DOHH2 (cell line): ENCODE measurements around the gene HSD11B1L.

Experiments used
- H3F3A ChIP-seq: fragments of 200-600 bp; sonication (generic), shearing (Covaris generic); 2 replicates; pipeline ENCODE4 v1.6.0; 2016; ENCODE audit warnings: antibody characterized with exemption, mild to moderate bottlenecking; ENCODE audit not compliant: control insufficient read depth, insufficient read depth
- H3K27ac ChIP-seq: fragments of 200-600 bp; sonication (generic); 2 replicates; pipeline ENCODE4 v1.5.1; 2014; ENCODE audit warnings: low read depth, mild to moderate bottlenecking, low read length, moderate library complexity
- H3K27me3 ChIP-seq: fragments of 200-600 bp; sonication (generic); 2 replicates; pipeline ENCODE4 v1.6.1; 2014; ENCODE audit warnings: mild to moderate bottlenecking, low read length, mixed read lengths; ENCODE audit not compliant: control insufficient read depth
- H3K36me3 ChIP-seq: fragments of 200-600 bp; sonication (generic); 2 replicates; pipeline ENCODE4 v1.6.1; 2014; ENCODE audit warnings: mild to moderate bottlenecking, low read length, moderate library complexity, mixed read lengths; ENCODE audit not compliant: control insufficient read depth
- H3K4me1 ChIP-seq: fragments of 200-600 bp; sonication (generic); 2 replicates; pipeline ENCODE4 v1.6.1; 2014; ENCODE audit warnings: mild to moderate bottlenecking, low read length, mixed read lengths; ENCODE audit not compliant: control insufficient read depth
- H3K4me2 ChIP-seq: fragments of 200-600 bp; sonication (generic); 2 replicates; pipeline ENCODE4 v1.6.0; 2014; ENCODE audit warnings: mild to moderate bottlenecking, low read length, moderate library complexity
- H3K4me3 ChIP-seq: fragments of 200-600 bp; sonication (generic); 2 replicates; pipeline ENCODE4 v1.5.1; 2014; ENCODE audit warnings: mild to moderate bottlenecking, low read length, mixed read lengths
- H3K79me2 ChIP-seq: fragments of 200-600 bp; sonication (generic); 2 replicates; pipeline ENCODE4 v1.6.1; 2014; ENCODE audit warnings: mild to moderate bottlenecking, low read length, mixed read lengths; ENCODE audit not compliant: control insufficient read depth
- H3K9me2 ChIP-seq: fragments of 200-600 bp; sonication (generic); replicated peaks from 2 replicates; pipeline ENCODE4 v1.6.1; 2014; ENCODE audit warnings: mild to moderate bottlenecking, low read length, mixed read lengths; ENCODE audit not compliant: control insufficient read depth
- H3K9me3 ChIP-seq: fragments of 200-600 bp; sonication (generic); 2 replicates; pipeline ENCODE4 v1.6.1; 2014; ENCODE audit warnings: antibody characterized with exemption, low read length, mixed read lengths; ENCODE audit not compliant: control insufficient read depth, insufficient read depth
- H4K20me1 ChIP-seq: fragments of 200-600 bp; sonication (generic); 2 replicates; pipeline ENCODE4 v1.6.0; 2014; ENCODE audit warnings: low read depth, mild to moderate bottlenecking, antibody characterized with exemption, low read length, moderate library complexity; ENCODE audit not compliant: control insufficient read depth, insufficient read depth
- CTCF ChIP-seq: fragments of 200-600 bp; sonication (generic); IDR thresholded peaks from one replicate; pipeline ENCODE4 v1.5.1; 2014; ENCODE audit warnings: antibody characterized with exemption, mild to moderate bottlenecking, low read depth, low read length; ENCODE audit not compliant: poor library complexity, severe bottlenecking
- EZH2phosphoT487 ChIP-seq: fragments of 200-600 bp; sonication (generic); IDR thresholded peaks from 2 replicates; pipeline ENCODE4 v1.6.1; 2017; ENCODE audit warnings: borderline replicate concordance, mild to moderate bottlenecking, antibody characterized with exemption, low read length, moderate library complexity, mixed read lengths

Gene HSD11B1L

GRCh38 chr19:5707576-5708575, 27.0 kb downstream of the HSD11B1L start:
- no peaks in the 10 kb centered on the region for H3K27me3 ChIP-seq
- H3K79me2 ChIP-seq = peaks cover 20% of the 10 kb centered on the region

GRCh38 chr19:5711025-5711424, 30.2 kb downstream of the HSD11B1L start:
- no peaks in the 10 kb centered on the region for H3F3A ChIP-seq
- TF ChIP-seq EZH2phosphoT487 = no peak
- TF ChIP-seq CTCF = no peak
- H3K27ac ChIP-seq = no peak overlapping the region
- H3K79me2 ChIP-seq = peaks cover 38% of the 10 kb centered on the region
- H3K4me1 ChIP-seq = no peaks in the 10 kb centered on the region
- no peak overlapping the region for H3K4me3 ChIP-seq
- H4K20me1 ChIP-seq = no peaks in the 10 kb centered on the region
- H3K9me3 ChIP-seq = no peaks in the 10 kb centered on the region
- H3K27me3 ChIP-seq = no peaks in the 10 kb centered on the region
- no peaks in the 10 kb centered on the region for H3K9me2 ChIP-seq
- H3K4me2 ChIP-seq = no peak overlapping the region
- H3K36me3 ChIP-seq = peaks cover 82% of the 10 kb centered on the region

More at GRCh38 chr19:5707576-5708575, 27.0 kb downstream of the HSD11B1L start:
- no peak overlapping the region for H3K4me3 ChIP-seq
- H3K27ac ChIP-seq = no peak overlapping the region
- no peaks in the 10 kb centered on the region for H3F3A ChIP-seq
- H3K4me1 ChIP-seq = no peaks in the 10 kb centered on the region
- no peak overlapping the region for H3K4me2 ChIP-seq
- no peak for TF ChIP-seq CTCF
- no peak for TF ChIP-seq EZH2phosphoT487
- no peaks in the 10 kb centered on the region for H3K9me3 ChIP-seq
- peaks cover 89% of the 10 kb centered on the region for H3K36me3 ChIP-seq
- H3K9me2 ChIP-seq = no peaks in the 10 kb centered on the region
- H4K20me1 ChIP-seq = no peaks in the 10 kb centered on the region

GRCh38 chr19:5711713-5712161, 30.9 kb downstream of the HSD11B1L start:
- Histone ChIP-seq H3K27me3 (no peaks in the 10 kb centered on the region), H3F3A (no peaks in the 10 kb centered on the region), H3K4me3 (no peak overlapping the region), H3K9me2 (no peaks in the 10 kb centered on the region), H4K20me1 (no peaks in the 10 kb centered on the region), H3K4me2 (no peak overlapping the region), H3K27ac (no peak overlapping the region), H3K36me3 (peaks cover 81% of the 10 kb centered on the region), H3K4me1 (no peaks in the 10 kb centered on the region), H3K9me3 (no peaks in the 10 kb centered on the region), H3K79me2 (peaks cover 44% of the 10 kb centered on the region)
- TF ChIP-seq CTCF (no peak), EZH2phosphoT487 (no peak)
